SK-N-MC (cell line): ENCODE results near the gene FAM149A.

Source experiments
- DNase-seq: peaks from one replicate; pipeline ENCODE4 v3.0.0-alpha.2; 2011; ENCODE audit warnings: low read depth, low spot score
- H3K27ac ChIP-seq: fragments of 200-600 bp; sonication (generic); 2 replicates; pipeline ENCODE4 v1.5.1; 2016; ENCODE audit warnings: mixed run types
- H3K36me3 ChIP-seq: fragments of 200-600 bp; sonication (generic); 2 replicates; pipeline ENCODE4 v1.6.1; 2017; ENCODE audit warnings: antibody characterized with exemption, low read length, mixed read lengths; ENCODE audit not compliant: insufficient read depth
- H3K4me3 ChIP-seq: fragments of 200-600 bp; sonication (generic); 2 replicates; pipeline ENCODE4 v1.5.1; 2016
- H3K9ac ChIP-seq: fragments of 200-600 bp; sonication (generic); 2 replicates; pipeline ENCODE4 v1.8.0; 2017; ENCODE audit warnings: mixed run types, mixed read lengths; ENCODE audit not compliant: insufficient read length
- H3K9me3 ChIP-seq: fragments of 200-600 bp; sonication (generic); 2 replicates; pipeline ENCODE4 v1.6.1; 2017; ENCODE audit warnings: low read depth, mild to moderate bottlenecking, antibody characterized with exemption, low read length, moderate library complexity, mixed read lengths
- EZH2 ChIP-seq: fragments of 200-600 bp; sonication (generic); IDR thresholded peaks from one replicate; pipeline ENCODE4 v1.6.1; 2017; ENCODE audit warnings: antibody characterized with exemption
- FOXP2 ChIP-seq: optimal IDR thresholded peaks from 2 replicates; pipeline ENCODE3; 2011; ENCODE audit warnings: mild to moderate bottlenecking, moderate library complexity; ENCODE audit not compliant: insufficient read depth; ENCODE audit errors: extremely low read length, control extremely low read depth
- POLR2AphosphoS5 ChIP-seq: IDR thresholded peaks from 2 replicates; pipeline ENCODE4 v1.6.1; 2012; ENCODE audit warnings: mild to moderate bottlenecking, low read depth, low read length, borderline replicate concordance

FAM149A gene

DNA sequence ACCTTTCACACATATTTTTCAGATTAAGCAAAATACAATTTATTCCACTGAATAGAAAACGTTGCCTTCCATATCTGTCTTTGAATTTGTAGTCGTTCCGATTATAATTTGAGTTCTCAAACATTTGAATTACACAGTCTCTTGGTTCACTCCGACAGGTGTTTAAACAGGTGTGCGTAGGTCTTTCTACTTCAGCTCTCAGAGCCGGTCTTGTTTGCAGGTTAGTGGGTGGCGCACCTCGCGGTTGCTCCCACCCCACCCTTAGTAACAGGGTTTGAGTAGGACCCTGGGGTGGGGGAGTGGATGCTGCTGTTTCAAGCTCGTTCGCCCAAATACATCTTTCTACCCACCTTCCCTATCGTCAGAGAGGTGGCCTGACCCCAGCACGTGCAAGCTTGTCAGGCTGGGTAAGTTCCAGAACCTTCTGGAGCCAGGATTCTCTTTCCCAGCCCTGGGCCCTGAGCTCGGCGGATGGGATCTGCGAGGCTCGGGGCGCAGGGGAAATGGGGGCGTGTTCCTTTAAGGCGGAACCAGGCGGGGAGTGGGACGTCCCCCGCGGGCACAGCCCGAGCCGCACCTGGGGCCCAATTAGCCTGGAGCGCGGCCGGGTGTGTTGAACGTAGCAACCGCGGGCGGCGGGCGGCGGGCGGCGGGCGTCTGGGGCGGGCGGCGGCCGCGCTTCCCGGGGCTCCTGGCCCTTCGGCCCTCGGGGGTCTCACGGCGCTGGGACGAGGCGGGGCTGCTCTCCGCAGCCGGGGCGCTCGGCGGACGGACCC lies at the start of gene FAM149A:
Gene FAM149A (plus strand): TSS at position 591 of the 776 bp plus-strand sequence.
- Histone ChIP-seq H3K9ac (no peak within 1 kb of the TSS), H3K27ac (no peak within 1 kb of the TSS), H3K36me3 (no peaks in the 10 kb centered on the region), H3K9me3 (no peaks in the 10 kb centered on the region), H3K4me3 (no peak within 1 kb of the TSS)
- DNase-seq = no peak
- TF ChIP-seq POLR2AphosphoS5 = no peak
- no peak for TF ChIP-seq FOXP2
- TF ChIP-seq EZH2 = no peak

GRCh38 chr4:186058253-186058979 lies 46.1 kb upstream of the FAM149A start:
- no peak for DNase-seq
- Histone ChIP-seq H3K27ac (no peak overlapping the region), H3K9me3 (no peaks in the 10 kb centered on the region), H3K9ac (no peak overlapping the region), H3K36me3 (no peaks in the 10 kb centered on the region), H3K4me3 (no peak overlapping the region)
- TF ChIP-seq EZH2 = no peak
- TF ChIP-seq FOXP2 = no peak
- no peak for TF ChIP-seq POLR2AphosphoS5

DNA sequence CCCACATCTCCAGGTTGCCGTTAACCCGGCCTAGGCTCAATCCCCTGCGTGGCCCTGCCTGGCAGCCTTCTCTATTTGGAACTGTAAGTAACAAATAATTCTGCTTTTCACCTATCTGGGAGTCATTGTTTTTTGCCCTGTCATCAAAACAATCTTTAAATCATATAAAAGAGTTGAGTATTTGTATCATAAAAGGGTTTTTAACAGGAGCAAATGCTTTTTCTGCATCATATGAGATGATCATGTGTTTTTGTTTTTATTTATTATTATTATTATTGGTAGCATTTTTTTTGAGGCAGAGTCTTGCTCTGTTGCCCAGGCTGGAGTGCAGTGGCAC lies 45.6 kb upstream of the FAM149A start:
- no peaks in the 10 kb centered on the region for H3K36me3 ChIP-seq
- no peak overlapping the region for H3K4me3 ChIP-seq
- no peak for DNase-seq
- no peak for TF ChIP-seq POLR2AphosphoS5
- TF ChIP-seq FOXP2 = no peak
- no peak for TF ChIP-seq EZH2
- H3K9ac ChIP-seq = no peak overlapping the region
- no peaks in the 10 kb centered on the region for H3K9me3 ChIP-seq
- no peak overlapping the region for H3K27ac ChIP-seq

DNA sequence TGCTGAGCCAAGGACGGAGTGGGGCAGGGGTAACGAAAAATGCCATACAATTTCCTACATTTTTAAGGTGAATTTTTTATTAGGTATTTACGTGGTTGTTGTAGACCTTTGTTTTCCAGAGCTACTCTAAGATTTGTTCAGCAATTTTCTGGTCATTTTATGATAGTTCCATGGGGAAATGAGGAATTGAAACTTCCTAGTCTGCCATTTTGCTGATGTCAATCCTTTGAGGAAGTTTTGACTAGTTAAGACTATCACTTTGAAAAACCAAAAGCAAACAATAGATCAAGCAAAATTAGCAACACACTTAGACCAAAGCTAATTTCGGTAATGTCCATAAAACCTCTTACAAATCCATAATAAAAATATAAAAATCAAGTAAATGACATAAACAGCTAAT lies 42.6 kb upstream of the FAM149A start:
- no peak overlapping the region for H3K9ac ChIP-seq
- TF ChIP-seq EZH2 (no peak), FOXP2 (no peak), POLR2AphosphoS5 (no peak)
- no peak for DNase-seq

DNA sequence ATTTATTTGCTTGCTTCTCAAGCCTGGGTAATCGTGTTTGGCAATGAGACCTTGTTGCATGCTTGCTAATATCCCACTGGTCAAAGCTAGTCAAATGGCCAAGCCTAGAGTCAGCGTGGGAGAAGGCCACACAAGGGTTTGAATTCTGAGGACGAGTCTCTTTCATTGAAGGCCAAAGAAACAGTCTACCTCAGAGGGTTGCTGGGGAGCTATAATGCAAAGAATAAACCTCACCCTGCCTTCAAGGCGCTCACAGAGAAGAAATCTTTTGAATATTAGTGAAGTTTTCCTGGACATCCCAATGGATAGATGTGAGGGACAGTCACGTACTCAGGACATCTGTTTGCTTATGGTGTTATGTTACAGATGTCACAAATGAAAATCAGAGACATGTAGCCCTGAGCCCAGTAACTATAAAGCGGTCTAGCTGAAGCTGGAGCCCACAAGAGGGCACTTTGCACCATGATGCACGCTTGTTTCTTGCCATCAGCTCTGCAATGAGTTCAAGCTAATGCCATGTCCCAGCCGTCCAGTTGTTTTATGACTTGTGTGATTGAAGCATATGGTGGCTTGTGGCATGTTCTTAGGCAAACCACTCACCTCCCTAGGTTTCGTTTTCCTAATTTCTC lies 36.6 kb upstream of the FAM149A start:
- TF ChIP-seq FOXP2 (no peak), EZH2 (no peak), POLR2AphosphoS5 (no peak)
- no peak overlapping the region for H3K9ac ChIP-seq
- H3K4me3 ChIP-seq = no peak overlapping the region
- no peak for DNase-seq
- H3K36me3 ChIP-seq = no peaks in the 10 kb centered on the region
- no peak overlapping the region for H3K27ac ChIP-seq
- no peaks in the 10 kb centered on the region for H3K9me3 ChIP-seq

More for the DNA sequence above, 42.6 kb upstream of the FAM149A start:
- no peak overlapping the region for H3K27ac ChIP-seq
- H3K9me3 ChIP-seq = no peaks in the 10 kb centered on the region
- H3K36me3 ChIP-seq = no peaks in the 10 kb centered on the region
- no peak overlapping the region for H3K4me3 ChIP-seq

DNA sequence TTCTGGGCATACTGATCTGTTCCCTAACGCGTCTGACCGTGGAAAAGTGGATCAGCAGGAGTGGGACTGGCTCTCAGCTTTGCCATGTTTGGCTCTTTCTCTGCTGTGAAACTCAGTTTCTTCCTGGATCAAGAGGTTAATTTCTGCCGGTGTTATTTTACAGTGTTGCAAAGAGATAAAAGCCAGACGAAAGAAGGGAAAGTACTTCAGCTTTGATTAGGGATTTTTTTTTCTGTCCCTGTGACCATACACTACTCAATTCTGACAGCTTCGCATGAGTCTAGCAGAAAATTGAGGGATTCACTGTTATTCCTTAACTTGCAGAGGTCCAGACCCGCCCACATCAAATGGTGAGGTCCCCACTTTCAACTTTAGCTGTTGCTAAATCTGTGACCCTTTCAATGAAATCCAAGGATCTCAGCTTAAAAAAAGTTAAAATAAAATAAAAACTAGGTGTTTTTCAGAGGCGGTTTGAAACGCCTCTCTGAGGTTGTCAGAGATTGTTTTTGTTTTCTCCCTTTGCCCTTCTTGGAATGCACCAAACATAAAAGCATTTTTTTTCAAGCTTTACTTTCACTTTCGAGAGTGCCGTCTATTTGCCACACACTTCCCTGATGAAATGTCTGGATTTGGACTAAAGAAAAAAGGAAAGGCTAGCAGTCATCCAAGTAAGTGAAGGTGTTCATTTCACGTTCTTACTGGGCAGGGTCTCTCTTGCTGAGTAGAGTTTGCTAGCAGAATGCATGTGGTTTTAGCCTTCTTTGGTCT lies 35.7 kb upstream of the FAM149A start, which contains the start of gene TLR3:
Gene TLR3 (plus strand): TSS at position 576 of the 768 bp plus-strand sequence. CDS start 7,464 bp downstream, outside the sequence.
- no peaks in the 10 kb centered on the region for H3K36me3 ChIP-seq
- no peak for TF ChIP-seq FOXP2
- TF ChIP-seq POLR2AphosphoS5 = no peak
- no peak within 1 kb of the TSS for H3K9ac ChIP-seq
- no peaks in the 10 kb centered on the region for H3K9me3 ChIP-seq
- no peak for DNase-seq
- H3K27ac ChIP-seq = no peak within 1 kb of the TSS
- H3K4me3 ChIP-seq = peak within 1 kb of the TSS; percentile 34

DNA sequence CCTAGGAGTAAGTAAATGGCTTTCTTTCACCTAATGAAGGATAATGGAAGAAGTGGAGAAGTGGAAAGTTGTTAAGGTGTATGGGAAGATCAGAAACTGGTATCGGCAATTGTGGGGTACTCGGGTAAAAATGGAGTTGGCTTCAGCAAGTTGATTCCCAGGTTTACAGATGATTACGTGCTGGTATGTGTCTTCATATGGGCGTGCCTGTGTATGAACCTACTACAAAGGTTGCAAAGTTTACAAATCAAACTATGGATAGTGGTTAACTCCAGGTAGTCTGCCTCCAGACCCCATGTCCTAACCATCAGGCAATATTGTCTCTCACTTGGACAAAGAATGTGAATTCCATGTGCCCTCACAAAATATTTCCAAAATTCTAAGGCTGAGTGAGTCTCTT lies 34.8 kb upstream of the FAM149A start:
- Histone ChIP-seq H3K36me3 (no peaks in the 10 kb centered on the region), H3K27ac (no peak overlapping the region), H3K4me3 (no peak overlapping the region), H3K9me3 (no peaks in the 10 kb centered on the region), H3K9ac (no peak overlapping the region)
- TF ChIP-seq EZH2 (no peak), POLR2AphosphoS5 (no peak), FOXP2 (no peak)
- DNase-seq = no peak

- no peak overlapping the region for H3K27ac ChIP-seq
- no peak overlapping the region for H3K4me3 ChIP-seq
- no peaks in the 10 kb centered on the region for H3K9me3 ChIP-seq
- H3K36me3 ChIP-seq = no peaks in the 10 kb centered on the region
- no peak for TF ChIP-seq EZH2
- TF ChIP-seq POLR2AphosphoS5 = no peak
- no peak for TF ChIP-seq FOXP2
- no peak for DNase-seq
- no peak overlapping the region for H3K9ac ChIP-seq
Observed at GRCh38 chr4:186072516-186072915, 32.0 kb upstream of the FAM149A start.
